GM13976 (cell line): Measurements from ENCODE around the gene TRIM31.
A peak's percentile ranks its signal among the peaks of the same experiment; 100 is the strongest.

ENCODE experiments used
- DNase-seq: peaks from one replicate; pipeline ENCODE4 v3.0.0; 2012; ENCODE audit warnings: low spot score
- in situ Hi-C: fragments of 300-500 bp; cut with MboI; formaldehyde crosslinking; loops from one replicate; pipeline ENCODE4 v1.12.0; 2022; ENCODE audit warnings: low sequenced_read_pairs, mixed read lengths, inconsistent platforms; ENCODE audit not compliant: unreplicated experiment
- TF ChIP-seq, protein P1 (sequence below): IDR thresholded peaks from 2 replicates; pipeline ENCODE4 v1.5.1; 2012; ENCODE audit warnings: borderline replicate concordance, mild to moderate bottlenecking; ENCODE audit not compliant: insufficient read depth; ENCODE audit errors: extremely low read depth, missing control alignments, control extremely low read depth

The TRIM31 gene

DNA sequence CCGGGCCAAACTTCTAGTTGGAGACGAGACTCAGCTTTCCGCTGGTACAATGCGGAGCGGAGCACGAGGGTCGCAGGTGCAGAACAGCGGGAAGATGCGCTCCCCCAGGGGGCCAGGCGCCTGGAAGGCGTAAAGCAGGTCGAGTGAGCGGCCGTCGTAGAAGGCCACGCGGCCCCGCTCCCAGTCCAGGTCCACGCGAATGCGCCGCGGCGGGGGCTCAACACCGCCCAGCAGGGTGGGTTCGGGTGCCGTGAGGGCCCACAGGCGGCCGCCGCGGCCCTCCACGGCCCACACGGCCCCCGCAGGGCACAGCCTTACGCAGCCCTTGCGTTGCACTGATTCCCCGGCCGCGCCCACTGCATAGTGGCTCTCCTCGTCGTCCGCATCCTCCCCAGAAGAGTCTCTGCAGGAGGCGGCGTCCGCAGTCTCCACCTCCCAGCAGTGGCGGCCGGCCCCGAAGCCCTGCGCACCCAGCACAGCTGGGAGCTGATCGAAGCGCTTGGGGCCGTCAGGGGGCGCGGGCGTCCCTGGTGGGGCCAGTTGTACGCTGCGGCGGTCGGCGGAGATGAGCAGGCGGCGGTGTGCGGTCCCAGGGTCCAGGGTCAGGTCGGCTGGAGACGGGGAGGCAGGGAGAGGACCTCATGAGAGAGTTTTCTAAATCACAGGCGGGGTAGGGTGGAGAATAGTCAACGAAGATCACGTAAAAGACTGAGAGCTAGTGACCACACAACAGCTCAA, 41.6 kb downstream of the TRIM31 start:
- in situ Hi-C loops, result no loop called here
- TF ChIP-seq, protein P1, sequence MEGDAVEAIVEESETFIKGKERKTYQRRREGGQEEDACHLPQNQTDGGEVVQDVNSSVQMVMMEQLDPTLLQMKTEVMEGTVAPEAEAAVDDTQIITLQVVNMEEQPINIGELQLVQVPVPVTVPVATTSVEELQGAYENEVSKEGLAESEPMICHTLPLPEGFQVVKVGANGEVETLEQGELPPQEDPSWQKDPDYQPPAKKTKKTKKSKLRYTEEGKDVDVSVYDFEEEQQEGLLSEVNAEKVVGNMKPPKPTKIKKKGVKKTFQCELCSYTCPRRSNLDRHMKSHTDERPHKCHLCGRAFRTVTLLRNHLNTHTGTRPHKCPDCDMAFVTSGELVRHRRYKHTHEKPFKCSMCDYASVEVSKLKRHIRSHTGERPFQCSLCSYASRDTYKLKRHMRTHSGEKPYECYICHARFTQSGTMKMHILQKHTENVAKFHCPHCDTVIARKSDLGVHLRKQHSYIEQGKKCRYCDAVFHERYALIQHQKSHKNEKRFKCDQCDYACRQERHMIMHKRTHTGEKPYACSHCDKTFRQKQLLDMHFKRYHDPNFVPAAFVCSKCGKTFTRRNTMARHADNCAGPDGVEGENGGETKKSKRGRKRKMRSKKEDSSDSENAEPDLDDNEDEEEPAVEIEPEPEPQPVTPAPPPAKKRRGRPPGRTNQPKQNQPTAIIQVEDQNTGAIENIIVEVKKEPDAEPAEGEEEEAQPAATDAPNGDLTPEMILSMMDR, result no peak
- DNase-seq, result peak; percentile 53

DNA sequence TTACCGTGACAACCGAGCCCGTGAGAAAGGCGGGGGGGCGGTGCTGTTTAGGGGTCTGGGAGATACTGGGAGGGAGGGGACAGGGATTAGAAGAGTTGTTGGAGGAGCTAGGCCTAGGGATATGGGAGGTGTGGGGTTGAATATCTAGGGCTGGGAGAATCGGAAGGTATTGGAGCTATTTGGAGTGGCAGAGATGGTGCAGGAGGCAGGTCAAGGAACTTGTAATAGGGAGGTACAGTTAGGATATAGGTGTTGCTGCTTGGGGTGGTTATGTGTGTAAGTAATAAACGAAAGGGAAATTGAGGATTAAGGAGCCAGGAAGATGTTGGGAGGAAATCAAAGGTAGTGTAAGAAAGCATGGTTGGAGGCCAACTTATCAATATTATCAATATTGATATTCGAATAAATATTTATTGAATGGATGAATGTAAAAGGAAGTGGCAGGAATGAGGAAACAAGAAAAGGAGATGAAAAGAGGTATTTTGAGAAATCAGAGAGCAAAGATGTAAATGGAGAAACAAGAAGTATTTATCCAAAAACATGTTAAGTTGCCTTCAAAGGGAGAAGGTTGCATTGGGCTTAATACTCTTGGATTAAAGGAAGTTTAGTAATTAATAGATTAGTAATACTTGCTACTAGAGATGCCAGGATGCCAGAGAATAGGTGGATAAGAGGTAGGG, 45.3 kb downstream of the TRIM31 start:
- in situ Hi-C loops, result no loop called here
- TF ChIP-seq, protein P1, result no peak
- no peak for DNase-seq

DNA sequence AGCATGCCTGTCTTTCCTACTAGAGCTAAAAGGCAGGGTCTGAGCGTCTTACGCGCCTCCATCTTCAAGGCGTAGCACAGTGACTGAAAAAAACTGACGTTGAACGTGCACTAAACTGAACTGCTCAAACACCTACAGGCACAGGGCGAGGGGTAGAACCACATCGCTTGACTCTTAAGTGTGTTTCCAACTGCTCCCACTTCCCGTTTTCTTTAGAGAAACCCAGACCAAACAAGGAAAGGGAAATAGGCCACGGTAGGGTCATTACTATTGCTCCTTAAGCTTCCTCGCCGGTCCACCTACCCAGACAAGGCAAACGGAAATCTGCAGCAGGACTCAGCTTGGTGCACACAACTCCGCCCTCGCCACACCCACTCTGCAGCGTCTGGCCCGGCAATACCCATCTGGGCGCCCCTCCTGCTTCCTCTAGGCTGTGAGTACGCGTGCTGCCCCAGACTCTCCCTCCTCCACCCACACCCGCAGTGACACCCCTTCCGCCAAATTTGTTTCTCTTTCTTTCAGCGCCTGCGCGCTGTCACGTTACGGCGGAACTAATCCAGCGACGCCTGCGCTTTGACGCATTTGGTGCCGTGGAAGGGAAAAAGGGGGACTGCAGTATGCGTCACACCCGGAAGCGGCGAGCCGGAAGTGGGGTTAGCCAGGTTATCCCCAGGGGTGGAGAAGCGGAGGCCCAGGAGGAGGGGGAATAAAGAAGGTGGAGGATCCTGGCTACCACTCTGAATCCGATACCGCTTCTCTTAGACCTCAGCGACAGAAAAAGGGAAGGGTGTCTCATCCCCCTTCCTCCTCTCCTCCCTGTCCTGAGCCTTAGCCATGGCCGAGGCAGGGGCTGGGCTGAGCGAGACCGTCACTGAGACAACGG, 46.1 kb downstream of the TRIM31 start, which contains the start of gene PPP1R11:
Gene PPP1R11 (plus strand): TSS at position 622 of the 883 bp plus-strand sequence. CDS start 213 bp downstream, at position 835.
- in situ Hi-C loops, result no loop called here
- TF ChIP-seq, protein P1, result no peak
- DNase-seq, result peak; percentile 93

DNA sequence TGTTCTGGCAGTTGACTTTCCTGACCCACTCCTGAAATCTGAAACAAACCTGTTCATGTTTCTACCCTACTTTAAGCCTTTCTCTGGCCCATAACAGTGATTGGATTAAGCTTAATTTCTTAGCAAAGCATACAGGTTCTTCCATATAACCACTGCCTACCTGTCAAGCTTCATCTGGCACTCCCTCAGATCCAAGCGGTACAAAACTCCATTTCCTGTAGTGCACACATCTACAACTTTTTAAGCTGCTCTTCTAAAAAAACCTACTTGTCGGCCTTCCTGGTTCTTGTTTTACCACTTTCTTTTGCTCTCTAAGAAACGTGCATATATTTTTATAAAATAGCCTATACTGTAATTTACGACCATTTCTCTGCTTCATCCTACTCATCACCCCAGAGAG, 46.8 kb downstream of the TRIM31 start:
- DNase-seq, result no peak
- in situ Hi-C loops, result no loop called here
- TF ChIP-seq, protein P1, result no peak

DNA sequence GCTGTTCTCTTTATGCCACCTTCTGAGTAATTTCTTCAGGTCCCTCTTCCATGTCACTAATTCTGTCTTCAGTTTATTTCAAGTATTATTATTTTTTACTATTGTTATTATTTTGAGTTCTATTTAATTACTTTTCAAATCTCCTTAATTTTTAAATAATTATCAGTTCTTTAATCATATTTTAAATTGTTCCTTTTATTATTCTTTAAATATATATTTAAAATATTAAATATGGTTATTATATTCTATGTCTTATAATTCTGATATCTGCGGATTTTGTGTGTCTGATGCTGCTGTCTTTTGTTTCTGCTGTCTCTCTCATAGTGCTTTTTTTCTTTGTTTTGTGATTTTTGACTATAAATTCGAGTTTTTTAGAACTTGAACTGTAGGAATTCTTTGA, 49.6 kb downstream of the TRIM31 start:
- TF ChIP-seq, protein P1, result no peak
- DNase-seq, result no peak
- in situ Hi-C loops, result no loop called here

DNA sequence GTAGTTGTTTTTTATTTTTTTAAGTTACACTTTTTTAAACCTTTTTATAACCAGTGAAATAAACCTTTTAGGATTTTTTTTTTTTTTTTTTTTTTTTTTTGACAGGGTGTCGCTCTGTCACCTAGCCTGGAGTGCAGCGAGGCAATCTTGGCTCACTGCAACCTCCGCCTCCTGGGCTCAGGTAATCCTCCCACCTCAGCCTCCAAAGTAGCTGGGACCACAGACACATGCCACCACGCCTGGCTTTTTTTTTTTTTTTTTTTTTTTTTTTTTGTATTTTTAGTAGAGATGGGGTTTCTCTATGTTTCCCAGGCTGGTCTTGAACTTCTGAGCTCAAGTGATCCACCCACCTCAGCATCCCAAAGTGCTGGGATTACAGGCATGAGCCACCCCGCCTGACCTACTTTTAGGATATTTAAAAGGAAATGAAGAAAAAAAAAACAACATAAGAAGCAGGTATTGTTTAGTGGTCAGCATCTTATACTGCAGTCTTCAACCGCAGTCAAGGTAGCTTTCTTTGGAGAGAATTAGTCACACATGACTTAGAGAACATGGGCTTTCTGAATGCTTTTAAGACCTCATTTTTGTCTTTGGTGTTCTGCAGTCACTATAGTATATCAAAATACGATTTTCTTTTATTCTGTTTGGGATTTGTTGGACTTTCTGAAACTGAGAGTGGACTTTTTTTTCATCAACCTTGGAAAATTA, 50.3 kb downstream of the TRIM31 start:
- DNase-seq, result no peak
- TF ChIP-seq, protein P1, result no peak
- in situ Hi-C loops, result no loop called here
